Activated T-cell treated with anti-CD3 and anti-CD28 coated beads for 4 hours (primary cell): ENCODE results near the gene LRRC4C.
"Not testable (repeated sequence)": the region's sequence is repeated elsewhere in the genome, so short reads cannot be mapped to it uniquely, and the experiment has no call there.

Source experiments
- DNase-seq: peaks from one replicate; pipeline ENCODE4 v3.0.0-alpha.2; 2020

LRRC4C gene

GRCh38 chr11:41110527-41110926 is 348.9 kb downstream of the LRRC4C start:
- no peak for DNase-seq

DNA sequence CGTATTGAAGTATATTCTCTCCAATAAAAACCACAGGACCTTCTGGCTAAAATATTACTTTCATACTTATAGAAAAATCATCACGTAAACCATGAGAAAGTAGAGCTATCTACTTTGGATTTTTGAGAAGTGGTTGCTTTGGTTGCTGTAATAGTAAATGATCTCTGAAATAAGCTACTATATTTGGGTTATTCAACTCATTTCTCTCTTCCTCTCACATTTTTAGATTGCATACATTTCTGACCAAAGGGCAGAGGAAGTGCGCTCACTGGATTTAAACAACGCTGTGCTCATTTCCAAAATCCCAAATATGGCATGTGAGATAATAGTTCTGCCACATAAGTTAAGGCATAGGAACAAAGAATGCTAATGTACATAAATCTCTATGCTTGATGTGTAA is 357.0 kb downstream of the LRRC4C start:
- no peak for DNase-seq

- DNase-seq, result no peak
Observed at GRCh38 chr11:41099654-41100053, 359.8 kb downstream of the LRRC4C start.

DNA sequence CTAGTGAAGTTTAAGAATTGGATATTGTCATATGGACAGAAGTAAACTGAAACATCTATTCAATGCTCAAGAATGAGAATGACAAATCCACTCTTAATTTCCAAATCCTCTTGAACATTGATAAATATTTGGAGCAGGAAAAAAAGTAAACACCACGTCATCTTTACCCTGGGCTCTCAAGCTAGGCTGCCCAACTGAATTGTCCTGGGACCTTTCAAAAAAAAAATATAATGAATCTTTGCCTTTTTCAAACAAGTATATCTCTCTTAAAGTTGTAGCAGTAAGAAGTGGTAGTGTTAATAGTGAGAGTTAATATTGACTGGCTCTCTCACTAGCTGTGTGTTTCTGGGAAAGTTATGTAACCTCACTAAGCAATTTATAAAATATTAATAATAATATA is 374.3 kb downstream of the LRRC4C start:
- DNase-seq, result no peak

- no peak for DNase-seq
Observed at GRCh38 chr11:41081756-41082285, 377.6 kb downstream of the LRRC4C start.

DNA sequence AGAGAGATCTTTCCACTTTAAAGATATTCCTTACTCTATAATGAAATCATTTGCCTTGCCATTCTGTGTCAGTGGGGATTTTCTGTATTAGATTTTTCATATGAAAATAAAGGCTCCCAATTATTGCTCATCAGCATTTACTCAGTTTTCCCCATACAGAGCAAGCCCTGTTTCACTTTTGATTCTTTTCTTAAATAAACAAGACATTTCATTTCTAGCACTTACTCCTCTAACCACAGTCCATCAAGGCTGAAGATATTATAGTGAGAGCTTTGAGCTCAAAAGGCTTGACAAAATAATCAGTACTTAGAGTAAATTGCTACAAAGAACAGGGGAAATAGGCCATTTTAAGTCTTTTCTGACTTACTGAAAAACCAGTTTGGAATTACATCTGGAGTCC is 385.1 kb downstream of the LRRC4C start:
- no peak for DNase-seq

GRCh38 chr11:41065432-41065831 is 394.0 kb downstream of the LRRC4C start:
- DNase-seq, result no peak

DNA sequence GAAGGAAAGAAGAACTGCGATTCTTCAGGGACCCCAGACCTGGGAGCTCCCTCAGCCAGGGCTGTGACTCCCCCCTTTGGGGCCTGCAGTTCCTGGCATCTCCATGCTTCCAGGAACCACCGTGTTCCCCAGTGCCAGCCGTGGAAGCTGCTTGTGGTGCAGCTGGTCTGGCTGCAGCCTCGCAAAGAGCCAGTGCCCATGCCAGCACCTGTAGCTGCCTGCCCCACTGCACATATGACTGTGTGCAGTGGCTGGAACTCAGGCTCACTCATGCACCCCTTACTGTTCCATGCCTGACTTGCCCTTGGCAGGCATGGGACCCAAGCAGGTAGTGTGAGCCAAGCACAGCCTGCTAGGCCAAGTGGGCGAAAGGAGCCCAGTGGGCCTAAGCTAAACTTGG is 401.3 kb downstream of the LRRC4C start:
- DNase-seq, result no peak

- DNase-seq, result no peak
Observed at GRCh38 chr11:41056892-41057569, 402.4 kb downstream of the LRRC4C start.

DNA sequence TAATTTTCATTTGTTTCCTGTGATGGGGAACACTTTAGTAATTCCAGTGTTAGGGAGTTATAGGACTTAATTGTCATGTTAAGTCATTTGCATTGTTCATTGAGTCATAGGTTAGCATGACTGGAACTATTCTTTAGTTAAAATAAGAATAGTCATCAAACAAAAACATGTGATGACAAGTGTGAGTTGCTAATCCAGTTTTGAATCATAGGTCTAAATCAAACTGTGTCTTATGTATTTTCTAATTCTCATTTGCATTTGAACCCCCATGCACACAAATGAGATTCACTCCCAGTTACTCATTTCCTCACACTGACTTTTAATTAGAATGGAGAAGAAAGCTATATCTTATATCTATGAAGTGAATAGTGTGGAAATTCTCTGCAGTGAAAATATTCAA is 405.6 kb downstream of the LRRC4C start:
- DNase-seq, result no peak

- no peak for DNase-seq
Observed at GRCh38 chr11:41051919-41052635, 407.4 kb downstream of the LRRC4C start.

- no peak for DNase-seq
Observed at GRCh38 chr11:41050791-41051190, 408.7 kb downstream of the LRRC4C start.

- DNase-seq, result no peak
Observed at GRCh38 chr11:41047229-41047628, 412.2 kb downstream of the LRRC4C start.

- DNase-seq, result no peak
Observed at GRCh38 chr11:41045266-41045665, 414.2 kb downstream of the LRRC4C start.

DNA sequence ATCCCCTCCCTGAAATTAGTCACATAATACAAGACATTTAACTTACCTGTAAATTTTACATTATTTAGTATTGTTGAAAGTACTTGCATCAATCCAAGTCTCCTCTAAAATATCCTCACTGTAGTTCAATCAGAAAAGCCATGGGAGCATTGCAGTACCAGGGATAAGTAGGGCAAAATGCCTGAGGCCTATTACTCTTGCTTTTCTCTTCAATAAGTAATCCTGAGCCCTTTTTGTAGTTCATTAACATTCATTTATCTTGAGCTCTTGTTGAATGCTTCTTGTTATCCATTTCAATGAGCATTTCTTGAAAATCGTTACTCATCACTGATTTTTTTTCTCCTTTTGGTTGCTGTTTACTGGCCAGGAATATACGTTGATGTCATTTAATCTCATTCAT is 414.7 kb downstream of the LRRC4C start:
- DNase-seq, result no peak

DNA sequence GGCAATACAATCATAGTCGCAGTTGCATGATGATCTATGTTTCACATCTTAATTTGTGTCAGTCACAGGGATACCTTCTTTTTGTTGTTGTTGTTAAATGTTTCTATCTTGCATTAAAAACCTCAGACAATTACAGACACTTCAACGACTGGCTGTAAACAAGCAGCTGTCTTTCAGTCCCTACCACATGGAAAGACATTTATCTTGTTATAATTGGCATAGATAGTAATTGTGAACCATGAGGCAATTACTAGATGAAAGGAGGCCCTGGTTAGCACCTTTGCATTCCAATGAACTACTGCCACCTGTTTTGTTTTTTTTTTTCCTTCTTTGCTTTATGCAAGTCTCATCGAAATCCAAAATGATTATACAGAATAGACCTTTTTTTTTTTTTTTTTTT is 416.8 kb downstream of the LRRC4C start:
- no peak for DNase-seq

DNA sequence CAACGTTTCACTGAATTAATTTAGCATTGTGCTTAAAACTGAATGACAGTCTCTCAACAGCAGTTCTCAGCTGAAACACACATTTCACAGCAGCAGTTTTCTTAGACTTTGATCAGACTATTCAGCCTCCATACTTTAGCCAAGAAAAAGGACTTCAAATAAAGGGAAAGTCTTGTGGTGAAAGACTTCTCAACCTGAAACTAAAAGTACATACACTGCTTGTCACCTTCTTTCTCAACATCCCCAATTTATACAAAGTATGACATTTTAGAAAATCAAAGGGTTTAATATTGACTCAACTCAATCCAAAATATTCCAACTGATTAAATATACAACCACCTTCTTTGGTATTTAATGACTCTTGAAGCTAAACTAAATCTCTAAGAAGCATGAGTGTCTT is 419.0 kb downstream of the LRRC4C start:
- no peak for DNase-seq

- DNase-seq, result no peak
Observed at GRCh38 chr11:41039592-41039991, 419.9 kb downstream of the LRRC4C start.

- DNase-seq, result no peak
Observed at GRCh38 chr11:41031551-41032060, 427.8 kb downstream of the LRRC4C start.

DNA sequence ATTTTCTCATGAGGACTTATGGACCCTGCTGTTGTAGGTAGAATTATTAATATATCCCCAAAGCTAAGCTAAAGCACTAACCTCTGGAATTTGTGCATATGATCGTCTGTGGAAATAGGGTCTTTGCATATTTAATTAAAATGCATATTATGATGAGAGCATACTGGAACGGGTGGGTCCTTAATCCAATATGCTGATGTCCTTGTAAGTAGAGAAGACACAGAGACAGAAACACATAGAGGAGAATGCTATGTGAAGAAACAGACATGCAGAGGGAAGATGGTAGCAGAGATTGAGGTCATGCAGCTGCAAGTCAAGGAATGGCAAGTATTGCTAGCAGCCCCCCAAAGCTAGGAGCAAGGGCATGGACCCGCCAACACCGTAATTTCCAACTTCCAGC is 439.2 kb downstream of the LRRC4C start:
- DNase-seq, result no peak

GRCh38 chr11:41019666-41020065 is 439.8 kb downstream of the LRRC4C start:
- DNase-seq, result not testable (repeated sequence)

DNA sequence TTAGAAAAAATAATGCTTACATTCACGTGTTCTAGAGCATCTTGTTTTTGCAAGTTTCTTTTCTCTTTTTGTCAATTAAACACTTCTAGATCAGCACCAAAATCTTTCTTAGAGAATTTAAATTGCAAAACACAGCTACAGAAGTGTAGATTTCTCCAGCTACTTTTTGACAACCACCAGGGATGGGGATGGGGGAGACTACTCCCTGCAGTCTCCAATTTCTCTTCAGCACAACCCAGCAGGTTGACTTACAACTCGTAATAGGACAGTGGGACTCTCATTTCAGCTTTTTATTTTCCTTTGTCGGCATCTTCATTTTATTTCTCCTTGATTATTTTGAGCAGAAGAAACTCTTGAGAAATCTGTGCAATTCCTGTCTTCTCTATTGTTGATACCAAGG is 441.2 kb downstream of the LRRC4C start:
- no peak for DNase-seq

DNA sequence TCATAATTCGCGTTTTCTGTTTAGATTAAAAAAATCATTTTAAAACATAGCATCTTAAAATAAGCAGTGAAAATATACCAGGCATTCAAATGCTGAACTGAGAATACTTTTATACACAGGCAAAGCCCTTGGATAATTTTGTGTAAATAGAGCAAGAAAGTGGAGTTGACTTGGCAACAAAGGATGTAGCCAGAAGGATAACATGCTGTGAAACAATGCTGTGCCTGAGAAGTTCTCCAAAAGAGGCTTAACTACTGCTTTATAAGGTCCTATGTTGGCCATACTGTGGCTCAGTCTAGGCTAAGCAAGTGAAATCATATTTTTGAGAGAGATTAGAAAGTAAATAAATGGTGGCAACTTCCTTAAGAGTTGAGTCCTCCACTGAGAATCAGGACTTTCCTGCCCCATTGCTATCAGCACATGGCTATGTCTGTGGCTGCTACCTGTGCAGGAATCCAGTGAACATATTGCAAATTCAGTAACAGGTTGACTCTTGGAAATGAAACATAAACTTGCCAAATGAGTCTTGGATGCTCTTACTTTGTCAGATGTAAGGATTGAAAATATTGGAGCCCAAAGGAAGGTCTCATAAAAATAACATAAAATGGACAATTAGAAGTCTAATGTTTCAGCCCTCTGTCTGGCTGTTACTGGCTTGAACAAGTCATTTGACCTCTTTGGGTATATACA is 448.9 kb downstream of the LRRC4C start:
- no peak for DNase-seq

DNA sequence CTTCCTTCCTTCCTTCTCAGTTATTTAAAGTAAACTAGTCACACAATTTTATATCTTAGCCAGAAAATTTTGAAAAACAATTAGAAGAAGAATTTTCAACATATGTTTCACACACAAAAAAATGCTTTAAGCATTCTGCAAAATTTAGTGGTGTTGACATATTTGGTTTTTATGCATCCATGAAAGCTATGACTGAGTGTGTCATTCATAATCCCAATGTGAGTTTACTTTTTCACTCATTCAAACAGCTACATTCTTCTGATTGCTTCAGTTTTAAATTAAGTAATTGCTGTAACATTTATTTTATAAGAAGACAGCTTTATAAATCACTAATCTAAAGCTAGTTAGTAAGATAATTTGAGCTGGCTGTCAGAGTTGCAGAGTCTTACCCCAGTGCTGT is 453.5 kb downstream of the LRRC4C start:
- no peak for DNase-seq
